ENCODE measurements around the gene AFF3. TPM values are rescaled to one million over a fixed set of nuclear protein-coding genes. Genes with fewer than 3 reads are reported as not detected.

Gene AFF3
- total RNA-seq, 1 experiment from 2014 or later: 0.05 TPM

GRCh38 chr2:100013892-100014677 is 128.3 kb downstream of the AFF3 start:
- intact Hi-C loops (cut with micrococcal nuclease; ENCODE audit: unreplicated experiment): no loop called here
- Mint-ChIP-seq H3K4me3 (ENCODE audit: unreplicated experiment) (no peak overlapping the region), H3K36me3 (ENCODE audit: insufficient read depth, unreplicated experiment) (no peaks in the 10 kb centered on the region), H3K27ac (ENCODE audit: unreplicated experiment) (no peak overlapping the region), H3K9me3 (ENCODE audit: unreplicated experiment) (no peaks in the 10 kb centered on the region), H3K27me3 (ENCODE audit: insufficient read depth, unreplicated experiment) (peaks cover 6% of the 10 kb centered on the region), H3K4me1 (ENCODE audit: low read depth, unreplicated experiment) (no peaks in the 10 kb centered on the region)
- H3K4me1 ChIP-seq: no peaks in the 10 kb centered on the region
- peak in 1 of 2 experiments; percentile 42 for DNase-seq
- no peaks in the 10 kb centered on the region for H3K27me3 ChIP-seq (replicated peaks; ENCODE audit: control insufficient read depth, insufficient read depth, low read length)
- POLR2A ChIA-PET: no interaction called here
- H3K4me3 ChIP-seq (ENCODE audit: low read depth, low read length): no peak overlapping the region
- H3K9me3 ChIP-seq: no peaks in the 10 kb centered on the region
- no peaks in the 10 kb centered on the region for H3K36me3 ChIP-seq (ENCODE audit: control insufficient read depth, insufficient read depth, low read length)
- BruUV-seq (replicated peaks): no TSS peak
- CTCF ChIA-PET: no interaction called here
- TF ChIP-seq CTCF (IDR thresholded peaks at IDR 0.05; ENCODE audit: insufficient read depth in 1 of 2, low read depth in 1 of 2, low read length in 1 of 2, severe bottlenecking in 1 of 2, unreplicated experiment in 1 of 2): no peak

- intact Hi-C loops (cut with micrococcal nuclease; ENCODE audit: unreplicated experiment): no loop called here
- Mint-ChIP-seq H3K27me3 (ENCODE audit: insufficient read depth, unreplicated experiment) (peaks cover 6% of the 10 kb centered on the region), H3K4me1 (ENCODE audit: low read depth, unreplicated experiment) (no peaks in the 10 kb centered on the region), H3K36me3 (ENCODE audit: insufficient read depth, unreplicated experiment) (no peaks in the 10 kb centered on the region), H3K9me3 (ENCODE audit: unreplicated experiment) (no peaks in the 10 kb centered on the region), H3K27ac (ENCODE audit: unreplicated experiment) (no peak overlapping the region), H3K4me3 (ENCODE audit: unreplicated experiment) (no peak overlapping the region)
- no peaks in the 10 kb centered on the region for H3K27me3 ChIP-seq (replicated peaks; ENCODE audit: control insufficient read depth, insufficient read depth, low read length)
- H3K36me3 ChIP-seq (ENCODE audit: control insufficient read depth, insufficient read depth, low read length): no peaks in the 10 kb centered on the region
- ChIA-PET CTCF (no interaction called here), POLR2A (no interaction called here)
- BruUV-seq (replicated peaks): no TSS peak
- H3K4me1 ChIP-seq: no peaks in the 10 kb centered on the region
- no peak for TF ChIP-seq CTCF (IDR thresholded peaks at IDR 0.05; ENCODE audit: insufficient read depth in 1 of 2, low read depth in 1 of 2, low read length in 1 of 2, severe bottlenecking in 1 of 2, unreplicated experiment in 1 of 2)
- no peaks in the 10 kb centered on the region for H3K9me3 ChIP-seq
- no peak overlapping the region for H3K4me3 ChIP-seq (ENCODE audit: low read depth, low read length)
- no peak for DNase-seq
These were observed 129.8 kb downstream of the AFF3 start for GRCh38 chr2:100012561-100012960.

GRCh38 chr2:100011272-100011731 is 131.1 kb downstream of the AFF3 start:
- ChIA-PET CTCF (no interaction called here), POLR2A (no interaction called here)
- Histone ChIP-seq H3K4me1 (no peaks in the 10 kb centered on the region), H3K36me3 (ENCODE audit: control insufficient read depth, insufficient read depth, low read length) (no peaks in the 10 kb centered on the region), H3K27me3 (replicated peaks; ENCODE audit: control insufficient read depth, insufficient read depth, low read length) (no peaks in the 10 kb centered on the region), H3K9me3 (no peaks in the 10 kb centered on the region), H3K4me3 (ENCODE audit: low read depth, low read length) (no peak overlapping the region)
- no peak overlapping the region for H3K27ac Mint-ChIP-seq (ENCODE audit: unreplicated experiment)
- no peaks in the 10 kb centered on the region for H3K9me3 Mint-ChIP-seq (ENCODE audit: unreplicated experiment)
- intact Hi-C loops (cut with micrococcal nuclease; ENCODE audit: unreplicated experiment): no loop called here
- H3K4me1 Mint-ChIP-seq (ENCODE audit: low read depth, unreplicated experiment): no peaks in the 10 kb centered on the region
- TF ChIP-seq CTCF (IDR thresholded peaks at IDR 0.05; ENCODE audit: insufficient read depth in 1 of 2, low read depth in 1 of 2, low read length in 1 of 2, severe bottlenecking in 1 of 2, unreplicated experiment in 1 of 2): no peak
- peaks cover 6% of the 10 kb centered on the region for H3K27me3 Mint-ChIP-seq (ENCODE audit: insufficient read depth, unreplicated experiment)
- H3K36me3 Mint-ChIP-seq (ENCODE audit: insufficient read depth, unreplicated experiment): no peaks in the 10 kb centered on the region
- no peak for DNase-seq
- BruUV-seq (replicated peaks): no TSS peak
- H3K4me3 Mint-ChIP-seq (ENCODE audit: unreplicated experiment): no peak overlapping the region
